Stimulated activated CD4-positive, alpha-beta T cell treated with anti-CD3 and anti-CD28 coated beads, Interleukin-1b, Interleukin-23, amount 100 ng/mL, for 1 hour (primary cell): ENCODE data around the gene LZTS2.
"Not testable (repeated sequence)": the region's sequence is repeated elsewhere in the genome, so short reads cannot be mapped to it uniquely, and the experiment has no call there.

Source experiments
- DNase-seq, 2 donors: peaks; one replicate each; pipeline ENCODE4 v3.0.0-alpha.2; 2020; ENCODE audit warnings: low read depth in 2 of 2

Gene LZTS2

GRCh38 chr10:101031128-101031795 is 31.7 kb downstream of the LZTS2 start, which contains the start of the genes PDZD7 and SFXN3:
TSS of gene PDZD7 (minus strand) at chr10:101031129. CDS start at chr10:101030219, 910 bp downstream.
TSS of gene SFXN3 (plus strand) at chr10:101031234. CDS start at chr10:101034695, 3,461 bp downstream.
- DNase-seq, result peak; percentile 94 to 96

GRCh38 chr10:101031796-101032636 is 32.4 kb downstream of the LZTS2 start:
- peak; percentile 46 to 55 for DNase-seq

- DNase-seq, result no peak
Observed at GRCh38 chr10:101032637-101033224, 33.1 kb downstream of the LZTS2 start.

DNA sequence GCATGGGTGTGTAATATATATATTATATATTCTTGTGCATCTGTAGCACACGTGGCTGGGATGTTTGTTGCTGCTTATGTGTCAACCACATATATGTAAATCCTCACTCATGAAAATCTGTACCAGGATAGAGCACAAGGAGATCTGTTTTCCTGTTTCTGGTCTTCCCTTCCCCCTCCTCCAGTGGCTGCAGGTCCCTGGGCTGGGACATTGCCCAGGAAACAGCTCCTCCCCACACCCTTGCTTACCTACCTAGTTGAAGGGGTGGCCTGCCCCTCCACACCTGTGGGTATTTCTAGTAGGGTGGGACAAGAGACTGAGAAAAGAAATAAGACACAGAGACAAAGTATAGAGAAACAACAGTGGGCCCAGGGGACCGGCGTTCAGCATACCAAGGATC is 33.7 kb downstream of the LZTS2 start:
- no peak for DNase-seq

DNA sequence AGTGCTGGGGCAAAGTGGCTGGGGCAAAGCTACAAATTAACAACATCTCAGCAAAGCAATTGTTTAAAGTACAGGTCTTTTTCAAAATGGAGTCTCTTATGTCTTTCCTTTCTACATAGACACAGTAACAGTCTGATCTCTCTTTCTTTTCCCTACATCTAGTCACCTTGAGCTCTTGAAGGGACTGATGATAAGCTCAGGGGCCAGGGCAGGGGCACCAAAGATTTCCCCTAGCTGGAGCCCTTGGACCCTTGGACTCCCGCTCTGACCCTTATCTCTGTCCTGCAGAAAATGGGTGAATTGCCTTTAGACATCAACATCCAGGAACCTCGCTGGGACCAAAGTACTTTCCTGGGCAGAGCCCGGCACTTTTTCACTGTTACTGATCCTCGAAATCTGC is 34.8 kb downstream of the LZTS2 start:
- DNase-seq, result not testable (repeated sequence)

GRCh38 chr10:101035314-101035713 is 35.7 kb downstream of the LZTS2 start:
- no peak for DNase-seq

GRCh38 chr10:101035916-101036702 is 36.5 kb downstream of the LZTS2 start:
- DNase-seq, result no peak

DNA sequence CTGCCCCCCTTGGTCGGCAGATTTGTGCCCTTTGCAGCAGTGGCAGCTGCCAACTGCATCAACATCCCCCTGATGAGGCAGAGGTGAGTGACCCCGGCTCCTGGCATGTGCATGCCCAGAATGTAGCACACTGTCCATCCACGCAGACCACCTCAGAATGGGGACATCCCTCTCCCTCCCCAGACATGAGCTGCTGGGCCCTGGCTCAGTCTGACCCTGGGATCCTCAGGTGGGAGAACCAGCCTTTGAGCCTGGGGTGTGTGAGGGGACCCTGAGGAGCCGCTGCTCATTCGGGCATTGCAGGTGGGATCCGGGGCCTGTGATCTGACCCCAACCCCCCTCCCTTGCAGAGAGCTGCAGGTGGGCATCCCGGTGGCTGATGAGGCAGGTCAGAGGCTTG is 37.1 kb downstream of the LZTS2 start:
- no peak for DNase-seq

GRCh38 chr10:101038484-101038883 is 38.9 kb downstream of the LZTS2 start:
- DNase-seq, result no peak

GRCh38 chr10:101040061-101040460 is 40.5 kb downstream of the LZTS2 start:
- DNase-seq, result no peak

GRCh38 chr10:101040851-101041250 is 41.2 kb downstream of the LZTS2 start:
- no peak for DNase-seq

GRCh38 chr10:101041252-101041761 is 41.7 kb downstream of the LZTS2 start:
- DNase-seq, result peak in 1 of 2 donors; percentile 35

GRCh38 chr10:101042118-101042517 is 42.5 kb downstream of the LZTS2 start:
- no peak for DNase-seq

GRCh38 chr10:101042667-101043362 is 43.2 kb downstream of the LZTS2 start:
- peak; percentile 46 to 71 for DNase-seq

GRCh38 chr10:101043363-101043707 is 43.7 kb downstream of the LZTS2 start:
- no peak for DNase-seq

GRCh38 chr10:101044117-101044516 is 44.5 kb downstream of the LZTS2 start:
- no peak for DNase-seq

DNA sequence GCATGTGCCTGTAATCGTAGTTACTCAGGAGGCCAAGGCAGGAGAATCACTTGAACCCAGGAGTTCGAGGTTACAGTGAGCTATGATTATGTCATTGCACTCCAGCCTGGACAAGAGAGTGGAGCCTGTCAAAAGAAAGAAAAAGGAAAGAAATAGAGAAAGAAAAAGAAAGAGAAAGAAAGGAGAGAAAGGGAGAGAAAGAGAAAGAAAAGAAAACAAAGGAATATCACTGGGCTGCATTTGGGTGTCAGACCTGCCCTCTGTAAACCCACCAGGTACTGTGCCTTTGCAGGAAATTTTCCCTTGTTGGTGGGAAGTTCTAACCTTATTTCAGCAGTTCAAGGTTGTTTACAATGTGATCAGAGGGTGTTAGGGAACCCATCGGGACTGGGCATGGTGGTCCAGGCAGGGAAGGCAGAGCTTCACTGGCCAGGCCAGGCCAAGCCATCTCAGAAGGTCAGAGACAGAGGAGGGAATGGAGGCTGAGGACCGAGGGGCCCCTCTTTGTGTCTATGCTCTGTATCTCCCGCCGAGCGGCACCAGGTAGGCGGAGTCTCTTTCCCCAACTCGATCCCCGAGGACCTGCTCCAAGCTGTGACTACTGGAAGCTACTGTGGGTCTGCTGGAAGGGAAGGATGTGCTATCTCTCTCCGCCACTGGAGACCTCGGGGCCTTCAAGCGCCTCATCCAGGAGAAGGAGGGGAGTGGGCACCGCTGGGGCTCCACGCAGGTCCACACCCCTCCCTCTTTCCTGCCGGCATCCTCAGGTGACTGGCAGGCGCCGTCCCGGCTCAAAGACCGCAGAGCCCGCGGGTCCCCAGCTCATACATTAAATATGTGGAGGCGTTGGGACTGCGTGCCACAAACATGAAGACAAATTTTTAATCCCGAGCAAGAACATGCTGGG is 47.0 kb downstream of the LZTS2 start:
- DNase-seq, result no peak

GRCh38 chr10:101047268-101047667 is 47.7 kb downstream of the LZTS2 start:
- DNase-seq, result no peak

DNA sequence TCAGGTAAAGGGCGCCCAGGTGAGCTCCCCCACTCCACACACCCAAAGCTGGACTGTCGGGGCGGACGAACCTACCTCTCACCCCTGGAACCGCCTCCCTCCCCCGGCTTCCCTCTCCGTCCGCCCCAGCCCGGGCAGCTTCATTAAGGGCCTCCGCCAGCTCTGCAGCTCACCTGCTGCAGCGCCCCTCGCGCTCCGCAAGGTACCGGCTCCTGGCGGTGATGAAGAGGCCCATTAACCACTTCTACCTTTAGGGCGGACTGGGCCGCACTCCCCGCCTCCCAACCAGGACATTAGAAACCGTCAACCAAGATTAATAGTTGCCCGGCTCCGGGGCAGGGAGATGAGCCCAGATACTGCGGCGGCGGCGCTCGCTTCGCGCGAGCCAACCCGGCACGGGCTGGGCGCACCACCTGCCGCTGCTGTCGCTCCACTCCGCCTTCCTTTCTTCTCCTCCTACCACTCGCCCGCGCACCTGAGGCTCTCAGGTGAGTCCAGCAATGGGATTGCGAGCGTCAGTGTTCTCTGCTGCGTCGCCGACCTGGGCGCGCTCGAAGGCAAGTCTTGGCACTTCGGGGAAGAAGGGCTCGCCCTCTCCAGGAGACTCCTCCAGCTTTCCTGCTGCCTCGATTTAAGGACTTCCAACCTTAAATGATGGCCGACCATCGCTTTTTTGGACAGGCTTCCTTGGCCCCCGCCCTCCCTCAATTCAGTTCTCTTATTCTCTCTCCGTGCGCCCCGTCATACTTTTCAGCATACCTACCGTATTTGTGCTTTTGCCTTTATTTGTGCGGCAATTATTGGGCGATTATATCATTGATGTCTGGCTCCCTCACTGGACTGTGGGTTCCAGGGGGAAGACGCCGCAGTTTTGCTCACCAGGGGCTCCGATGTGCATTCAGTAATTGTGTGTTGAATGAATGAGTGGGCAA is 48.6 kb downstream of the LZTS2 start:
- no peak for DNase-seq
